Measurements from ENCODE around the gene POLR1B. TPM values are rescaled to one million over a fixed set of nuclear protein-coding genes. Genes with fewer than 3 reads are reported as not detected.
"Not testable (repeated sequence)": the region's sequence is repeated elsewhere in the genome, so short reads cannot be mapped to it uniquely, and the experiment has no call there.

Gene POLR1B
- total RNA-seq, 1 donor = 8.2 TPM

GRCh38 chr2:112604952-112605351, 62.7 kb downstream of the POLR1B start:
- H3K4me1 ChIP-seq (ENCODE audit: insufficient read depth, low read length) = peaks cover 2% of the 10 kb centered on the region

DNA sequence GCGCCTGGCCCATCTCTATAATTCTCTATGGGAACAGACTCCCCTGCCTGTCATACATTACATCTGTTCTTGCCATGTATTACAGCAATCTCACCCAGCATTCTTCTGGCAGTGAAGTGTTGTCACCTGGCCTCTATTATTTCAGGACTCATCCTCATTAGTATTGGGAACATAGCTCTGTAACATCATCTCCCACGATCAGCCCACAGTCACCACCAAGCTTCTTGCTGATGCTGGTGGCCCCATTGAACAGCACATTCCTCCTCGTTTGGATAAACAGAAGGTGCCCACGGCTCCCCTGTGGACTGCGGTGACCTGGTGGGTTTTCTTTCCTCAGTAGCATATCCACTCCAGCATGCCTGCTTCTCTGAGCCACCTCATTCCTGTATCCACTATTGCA, 63.7 kb downstream of the POLR1B start:
- H3K27me3 ChIP-seq (ENCODE audit: insufficient read depth, low read length) = no peaks in the 10 kb centered on the region
- H3K4me3 ChIP-seq (ENCODE audit: low read length) = no peak overlapping the region
- H3K4me1 ChIP-seq (ENCODE audit: insufficient read depth, low read length) = no peaks in the 10 kb centered on the region

More at GRCh38 chr2:112604952-112605351, 62.7 kb downstream of the POLR1B start:
- no peaks in the 10 kb centered on the region for H3K27me3 ChIP-seq (ENCODE audit: insufficient read depth, low read length)
- H3K4me3 ChIP-seq (ENCODE audit: low read length) = no peak overlapping the region
- H3K9me3 ChIP-seq (ENCODE audit: low read depth, low read length) = no peaks in the 10 kb centered on the region

DNA sequence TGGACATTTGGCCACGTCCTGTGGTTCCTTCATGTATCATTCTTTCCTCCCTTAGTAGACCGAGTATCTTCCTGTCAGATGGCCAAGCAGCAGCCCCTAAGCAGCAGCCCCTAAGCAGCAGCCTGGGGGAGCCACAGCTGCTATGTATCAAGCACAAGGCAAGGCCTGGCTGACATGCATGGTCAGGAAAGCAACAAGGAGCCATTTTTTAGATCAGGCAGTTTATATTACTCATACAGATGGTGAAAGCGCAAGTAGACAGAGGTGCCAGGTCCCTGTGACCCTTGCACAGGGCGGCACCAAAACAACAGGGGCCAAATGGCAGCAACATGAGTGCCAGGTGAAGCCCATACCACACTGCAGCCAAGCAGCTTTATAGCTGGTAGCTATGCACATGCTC, 64.3 kb downstream of the POLR1B start:
- no peak overlapping the region for H3K4me3 ChIP-seq (ENCODE audit: low read length)
- no peaks in the 10 kb centered on the region for H3K4me1 ChIP-seq (ENCODE audit: insufficient read depth, low read length)
- H3K27me3 ChIP-seq (ENCODE audit: insufficient read depth, low read length) = no peaks in the 10 kb centered on the region
- H3K9me3 ChIP-seq (ENCODE audit: low read depth, low read length) = no peaks in the 10 kb centered on the region

More for the DNA sequence above, 63.7 kb downstream of the POLR1B start:
- H3K9me3 ChIP-seq (ENCODE audit: low read depth, low read length) = no peaks in the 10 kb centered on the region

GRCh38 chr2:112607680-112608438, 65.6 kb downstream of the POLR1B start:
- Histone ChIP-seq H3K4me3 (ENCODE audit: low read length) (no peak overlapping the region), H3K4me1 (ENCODE audit: insufficient read depth, low read length) (no peaks in the 10 kb centered on the region), H3K27me3 (ENCODE audit: insufficient read depth, low read length) (no peaks in the 10 kb centered on the region), H3K9me3 (ENCODE audit: low read depth, low read length) (no peaks in the 10 kb centered on the region)

DNA sequence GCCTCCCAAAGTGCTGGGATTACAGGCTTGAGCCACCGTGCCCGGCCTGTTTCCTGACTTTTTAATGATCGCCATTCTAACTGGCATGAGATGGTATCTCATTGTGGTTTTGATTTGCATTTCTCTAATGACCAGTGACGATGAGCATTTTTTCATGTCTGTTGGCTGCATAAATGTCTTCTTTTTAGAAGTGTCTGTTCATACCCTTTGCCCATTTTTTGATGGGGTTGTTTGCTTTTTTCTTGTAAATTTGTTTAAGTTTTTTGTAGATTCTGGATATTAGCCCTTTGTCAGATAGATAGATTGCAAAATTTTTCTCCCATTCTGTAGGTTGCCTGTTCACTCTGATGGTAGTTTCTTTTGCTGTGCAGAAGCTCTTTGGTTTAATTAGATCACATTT, 67.1 kb downstream of the POLR1B start:
- not testable (repeated sequence) for H3K4me3 ChIP-seq (ENCODE audit: low read length); H3K9me3 ChIP-seq (ENCODE audit: low read depth, low read length); H3K4me1 ChIP-seq (ENCODE audit: insufficient read depth, low read length); H3K27me3 ChIP-seq (ENCODE audit: insufficient read depth, low read length)

- not testable (repeated sequence) for H3K27me3 ChIP-seq (ENCODE audit: insufficient read depth, low read length); H3K4me3 ChIP-seq (ENCODE audit: low read length); H3K9me3 ChIP-seq (ENCODE audit: low read depth, low read length)
- peaks cover 11% of the 10 kb centered on the region for H3K4me1 ChIP-seq (ENCODE audit: insufficient read depth, low read length)
Measured at GRCh38 chr2:112612283-112612682, 70.0 kb downstream of the POLR1B start.

DNA sequence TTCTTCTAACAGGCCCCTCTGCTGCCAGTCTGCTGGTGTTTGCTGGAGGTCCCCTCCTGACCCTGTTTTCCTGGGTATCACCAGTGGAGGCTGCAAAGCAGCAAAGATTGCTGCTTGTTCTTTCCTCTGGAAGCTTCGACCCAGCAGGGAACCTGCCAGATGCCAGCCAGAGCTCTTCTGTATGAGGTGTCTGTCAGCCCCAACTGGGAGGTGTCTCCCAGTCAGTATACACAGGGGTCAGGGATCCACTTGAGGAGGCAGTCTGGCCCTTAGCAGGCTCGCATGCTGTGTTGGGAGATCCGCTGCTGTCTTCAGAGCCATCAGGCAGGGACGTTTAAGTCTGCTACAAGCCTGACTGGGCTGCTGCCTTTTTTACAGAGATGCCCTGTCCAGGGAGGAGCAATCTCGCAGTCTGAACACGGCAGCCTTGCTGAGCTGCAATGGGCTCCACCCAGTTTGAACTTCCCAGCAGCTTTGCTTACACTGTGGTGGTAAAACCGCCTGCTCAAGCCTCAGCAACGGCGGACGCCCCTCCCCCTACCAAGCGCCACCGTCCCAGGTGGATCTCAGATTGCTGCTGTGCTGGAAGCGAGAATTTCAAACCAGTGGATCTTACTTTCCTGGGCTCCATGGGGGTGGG, 72.1 kb downstream of the POLR1B start:
- no peaks in the 10 kb centered on the region for H3K9me3 ChIP-seq (ENCODE audit: low read depth, low read length)
- H3K4me3 ChIP-seq (ENCODE audit: low read length) = no peak overlapping the region
- H3K4me1 ChIP-seq (ENCODE audit: insufficient read depth, low read length) = peaks cover 19% of the 10 kb centered on the region
- no peaks in the 10 kb centered on the region for H3K27me3 ChIP-seq (ENCODE audit: insufficient read depth, low read length)

GRCh38 chr2:112615051-112615450, 72.8 kb downstream of the POLR1B start:
- Histone ChIP-seq H3K4me3 (ENCODE audit: low read length) (no peak overlapping the region), H3K9me3 (ENCODE audit: low read depth, low read length) (no peaks in the 10 kb centered on the region), H3K27me3 (ENCODE audit: insufficient read depth, low read length) (no peaks in the 10 kb centered on the region), H3K4me1 (ENCODE audit: insufficient read depth, low read length) (peaks cover 19% of the 10 kb centered on the region)

DNA sequence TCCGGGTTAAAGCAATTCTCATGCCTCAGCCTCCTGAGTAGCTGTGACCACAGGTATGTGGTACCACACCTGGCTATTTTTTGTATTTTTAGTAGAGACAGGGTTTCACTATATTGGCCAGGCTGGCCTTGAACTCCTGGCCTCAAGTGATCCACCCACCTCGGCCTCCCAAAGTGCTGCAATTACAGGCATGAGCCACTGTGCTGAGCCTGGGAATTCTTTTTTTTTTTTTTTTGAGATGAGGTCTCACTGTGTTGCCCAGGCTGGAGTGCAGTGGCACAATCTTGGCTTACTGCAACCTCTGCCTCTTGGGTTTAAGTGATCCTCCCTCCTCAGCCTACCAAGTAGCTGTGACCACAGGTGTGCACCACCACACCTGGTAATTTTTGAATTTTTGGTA, 73.5 kb downstream of the POLR1B start:
- not testable (repeated sequence) for H3K4me3 ChIP-seq (ENCODE audit: low read length)

DNA sequence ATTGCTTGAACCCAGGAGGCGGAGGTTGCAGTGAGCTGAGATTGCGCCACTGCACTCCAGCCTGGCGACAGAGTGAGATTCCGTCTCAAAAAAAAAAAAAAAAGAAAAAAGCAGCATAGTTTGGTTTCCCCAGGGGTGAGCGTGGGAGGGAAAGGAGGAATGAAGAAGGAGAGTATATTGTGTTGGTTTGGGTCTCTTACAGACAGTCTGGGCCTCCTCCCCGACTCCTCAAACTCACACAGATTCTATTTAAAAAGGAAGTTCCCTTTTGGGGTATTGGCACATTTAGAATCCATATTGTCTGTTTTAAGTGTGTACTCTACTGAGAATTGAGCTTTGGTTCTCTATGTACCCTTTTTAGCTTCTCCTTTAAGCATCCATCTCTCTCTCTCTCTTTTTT, 76.1 kb downstream of the POLR1B start:
- Histone ChIP-seq H3K4me3 (ENCODE audit: low read length) (no peak overlapping the region), H3K9me3 (ENCODE audit: low read depth, low read length) (no peaks in the 10 kb centered on the region), H3K27me3 (ENCODE audit: insufficient read depth, low read length) (no peaks in the 10 kb centered on the region), H3K4me1 (ENCODE audit: insufficient read depth, low read length) (peaks cover 31% of the 10 kb centered on the region)

More for the DNA sequence above, 73.5 kb downstream of the POLR1B start:
- not testable (repeated sequence) for H3K27me3 ChIP-seq (ENCODE audit: insufficient read depth, low read length); H3K9me3 ChIP-seq (ENCODE audit: low read depth, low read length)
- H3K4me1 ChIP-seq (ENCODE audit: insufficient read depth, low read length) = peaks cover 19% of the 10 kb centered on the region

- Histone ChIP-seq H3K4me3 (ENCODE audit: low read length) (no peak overlapping the region), H3K4me1 (ENCODE audit: insufficient read depth, low read length) (peaks cover 59% of the 10 kb centered on the region), H3K27me3 (ENCODE audit: insufficient read depth, low read length) (no peaks in the 10 kb centered on the region), H3K9me3 (ENCODE audit: low read depth, low read length) (no peaks in the 10 kb centered on the region)
Measured at GRCh38 chr2:112621790-112622527, 79.7 kb downstream of the POLR1B start.

DNA sequence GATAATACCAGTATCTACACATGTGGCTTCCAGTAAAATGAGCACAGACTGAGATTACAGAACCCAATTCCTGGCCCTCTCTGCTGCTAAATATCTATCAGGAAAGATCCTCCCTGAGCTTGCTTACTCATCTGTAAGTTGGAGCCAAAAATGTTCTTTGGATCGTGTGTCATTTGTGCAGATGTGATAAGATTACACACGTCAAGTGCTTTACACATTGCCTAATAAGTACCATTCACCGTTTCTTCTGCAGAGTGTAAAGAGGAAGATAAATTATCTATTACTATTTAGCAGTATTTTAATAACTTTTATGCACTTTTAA, 80.2 kb downstream of the POLR1B start:
- no peaks in the 10 kb centered on the region for H3K9me3 ChIP-seq (ENCODE audit: low read depth, low read length)
- peaks cover 59% of the 10 kb centered on the region for H3K4me1 ChIP-seq (ENCODE audit: insufficient read depth, low read length)
- no peak overlapping the region for H3K4me3 ChIP-seq (ENCODE audit: low read length)
- H3K27me3 ChIP-seq (ENCODE audit: insufficient read depth, low read length) = no peaks in the 10 kb centered on the region

DNA sequence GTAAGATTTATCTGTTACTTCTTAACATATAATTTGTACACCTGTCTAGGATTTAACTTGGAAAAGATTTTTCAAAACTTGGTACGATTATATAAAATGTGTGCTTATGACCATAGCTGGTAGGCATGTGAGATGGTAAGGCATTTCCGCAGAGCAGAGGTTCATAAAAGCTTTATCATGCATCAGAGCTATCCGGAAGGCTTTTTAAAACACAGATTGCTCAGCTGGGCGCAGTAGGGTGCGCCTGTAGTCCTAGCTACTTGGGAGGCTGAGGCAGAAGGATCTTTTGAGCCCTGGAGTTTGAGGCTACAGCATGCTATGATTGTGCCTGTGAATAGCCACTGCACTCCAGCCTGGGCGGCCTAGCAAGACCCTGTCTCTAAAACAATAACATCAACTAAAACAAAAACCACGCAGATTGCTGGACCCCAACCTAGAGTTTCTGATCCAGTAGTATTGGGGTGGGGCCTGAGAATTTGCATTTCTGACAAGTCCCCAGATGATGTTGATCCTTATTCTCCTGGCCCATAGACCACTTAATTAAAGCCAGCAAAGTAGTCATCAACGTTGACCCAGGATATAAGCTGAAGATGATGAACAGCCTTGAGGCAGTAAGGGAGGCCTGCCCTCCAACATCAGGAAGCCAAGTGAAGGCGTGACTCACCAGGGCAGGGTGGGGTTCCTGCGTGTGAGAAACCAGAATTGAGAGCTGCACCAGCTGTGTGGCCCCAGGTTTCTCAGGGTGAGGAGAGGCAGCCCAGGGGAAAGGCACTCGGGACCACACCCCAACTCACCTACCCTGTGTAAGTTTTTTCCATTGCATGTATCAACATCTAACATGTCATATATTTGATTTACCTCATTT, 81.9 kb downstream of the POLR1B start:
- Histone ChIP-seq H3K27me3 (ENCODE audit: insufficient read depth, low read length) (no peaks in the 10 kb centered on the region), H3K9me3 (ENCODE audit: low read depth, low read length) (no peaks in the 10 kb centered on the region), H3K4me3 (ENCODE audit: low read length) (no peak overlapping the region), H3K4me1 (ENCODE audit: insufficient read depth, low read length) (peaks cover 70% of the 10 kb centered on the region)

DNA sequence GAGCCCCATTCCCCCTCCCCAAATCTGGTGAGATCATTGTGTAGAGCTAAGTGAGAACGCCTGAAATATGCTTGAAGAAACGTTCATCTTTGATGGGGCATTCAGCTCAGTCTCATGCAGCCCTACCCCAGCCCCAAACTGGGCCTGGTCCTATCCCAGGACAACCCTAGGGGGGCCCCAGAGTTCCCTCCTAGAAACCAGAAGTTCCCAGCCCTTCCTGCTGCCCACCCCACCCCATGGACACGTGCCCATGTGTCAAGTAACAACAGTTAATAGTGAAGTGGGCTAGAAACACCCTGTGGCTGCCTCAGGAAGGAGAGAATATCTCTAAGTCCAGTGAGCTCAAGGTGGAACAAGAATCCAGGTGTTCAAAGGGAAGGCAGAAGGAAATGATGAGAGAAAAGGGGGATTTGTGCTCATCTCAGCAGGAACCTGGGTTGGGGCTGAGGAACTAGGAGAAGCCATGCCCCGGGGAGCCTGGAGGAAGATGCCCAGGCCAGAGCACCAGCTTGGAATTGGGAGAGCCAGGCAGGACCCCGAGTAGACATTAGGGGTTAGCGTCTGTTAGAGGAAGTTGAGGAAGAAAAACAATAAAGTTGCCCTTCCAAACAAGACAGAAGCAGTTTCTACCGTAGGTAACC, 83.3 kb downstream of the POLR1B start:
- H3K9me3 ChIP-seq (ENCODE audit: low read depth, low read length) = no peaks in the 10 kb centered on the region
- peaks cover 85% of the 10 kb centered on the region for H3K4me1 ChIP-seq (ENCODE audit: insufficient read depth, low read length)
- H3K27me3 ChIP-seq (ENCODE audit: insufficient read depth, low read length) = no peaks in the 10 kb centered on the region
- no peak overlapping the region for H3K4me3 ChIP-seq (ENCODE audit: low read length)
